B cell (primary cell): ENCODE data around the gene IKBKE. TPM values are rescaled to one million over a fixed set of nuclear protein-coding genes. Genes with fewer than 3 reads are reported as not detected.

ENCODE experiments used
- ATAC-seq: fragments of 200-7000 bp; cut with Tn5 transposase; one replicate; pipeline ENCODE4 v1.10.0; 2021; ENCODE audit warnings: low read depth, mild to moderate bottlenecking, moderate number of reproducible peaks, moderate library complexity
- CTCF ChIA-PET: fragments of 350-600 bp; sonication (Branson Sonifier 250); formaldehyde crosslinking; loops from one replicate; lab custom pipeline; 2021; ENCODE audit warnings: antibody characterized with exemption, inconsistent platforms; lab: Charles Lee
- POLR2A ChIA-PET: fragments of 350-600 bp; sonication (Branson Sonifier 250); formaldehyde crosslinking; loops from one replicate; lab custom pipeline; 2021; ENCODE audit warnings: antibody characterized with exemption; lab: Charles Lee
- DNase-seq: peaks from one replicate; pipeline ENCODE4 v3.0.0; 2013
- H2AFZ ChIP-seq: 2 replicates; pipeline ENCODE4 v1.6.1; 2012; ENCODE audit warnings: mild to moderate bottlenecking, low read depth, low read length; ENCODE audit not compliant: insufficient read depth, poor library complexity, severe bottlenecking
- H3K27ac ChIP-seq, 2 donors: 1 replicate in 1 of 2; 2 replicates in 1 of 2; pipeline ENCODE4 v1.5.1; 2012 to 2013; ENCODE audit warnings: low read length in 2 of 2, mild to moderate bottlenecking in 2 of 2, moderate library complexity in 1 of 2
- H3K27me3 ChIP-seq, 4 experiments: fragments of 200-600 bp in 1 of 4; sonication (generic) in 1 of 4; replicated peaks in 1 of 4; 1 replicate in 2 of 4; 2 replicates in 2 of 4; pipeline versions ENCODE4 v1.6.1 to v1.7.0; 2013 to 2016; ENCODE audit warnings: low read length in 3 of 4, mild to moderate bottlenecking in 2 of 4, mixed read lengths in 1 of 4, moderate library complexity in 1 of 4; ENCODE audit not compliant: insufficient read depth in 4 of 4, control insufficient read depth in 3 of 4; ENCODE audit errors: control extremely low read depth in 1 of 4
- H3K36me3 ChIP-seq, 2 experiments: replicated peaks in 1 of 2; 1 replicate in 1 of 2; 2 replicates in 1 of 2; pipeline versions ENCODE4 v1.6.1 to v1.7.1; 2013; ENCODE audit warnings: low read length in 1 of 2; ENCODE audit not compliant: insufficient read depth in 2 of 2, control insufficient read depth in 1 of 2; ENCODE audit errors: control extremely low read depth in 1 of 2, extremely low read depth in 1 of 2
- H3K4me1 ChIP-seq, 2 donors: fragments of 200-600 bp in 1 of 2; sonication (generic) in 1 of 2; 1 replicate in 1 of 2; 2 replicates in 1 of 2; pipeline versions ENCODE4 v1.5.1 to v1.6.1; 2013 to 2017; ENCODE audit warnings: low read length in 2 of 2; ENCODE audit not compliant: control insufficient read depth in 2 of 2, insufficient read depth in 2 of 2
- H3K4me2 ChIP-seq: replicated peaks from 2 replicates; pipeline ENCODE3; 2012; ENCODE audit warnings: mild to moderate bottlenecking, low read depth, low read length; ENCODE audit not compliant: poor library complexity, severe bottlenecking
- H3K4me3 ChIP-seq, 5 experiments: fragments of 200-600 bp in 1 of 5; sonication (generic) in 1 of 5; 1 replicate in 3 of 5; 2 replicates in 2 of 5; pipeline versions ENCODE4 v1.5.1 to v1.7.0; 2011 to 2016; ENCODE audit warnings: low read length in 4 of 5, mild to moderate bottlenecking in 4 of 5, low read depth in 2 of 5, control low read depth in 1 of 5, moderate library complexity in 1 of 5; ENCODE audit not compliant: insufficient read depth in 1 of 5; ENCODE audit errors: control extremely low read depth in 1 of 5, extremely low read depth in 1 of 5
- H3K79me2 ChIP-seq: fragments of 200-600 bp; sonication (generic); one replicate; pipeline ENCODE4 v1.6.0; 2016; ENCODE audit warnings: low read length; ENCODE audit not compliant: control insufficient read depth, insufficient read depth
- H3K9ac ChIP-seq: fragments of 200-600 bp; sonication (generic); 2 replicates; pipeline ENCODE4 v1.6.1; 2017; ENCODE audit warnings: mild to moderate bottlenecking, low read length, moderate library complexity
- H3K9me3 ChIP-seq, 3 donors: one replicate each; pipeline versions ENCODE4 v1.6.1 to v1.7.1; 2013; ENCODE audit warnings: low read length in 2 of 3; ENCODE audit not compliant: control insufficient read depth in 2 of 3, insufficient read depth in 1 of 3; ENCODE audit errors: control extremely low read depth in 1 of 3
- H4K20me1 ChIP-seq: 2 replicates; pipeline ENCODE4 v1.6.0; 2012; ENCODE audit warnings: mild to moderate bottlenecking, low read length; ENCODE audit not compliant: insufficient read depth, control insufficient read depth, poor library complexity, severe bottlenecking
- H3K27ac Mint-ChIP-seq: one replicate; pipeline ENCODE4 v1.8.0; 2021; ENCODE audit warnings: mixed read lengths
- H3K27me3 Mint-ChIP-seq: one replicate; pipeline ENCODE4 v1.8.0; 2021; ENCODE audit warnings: mixed read lengths
- H3K4me1 Mint-ChIP-seq: one replicate; pipeline ENCODE4 v1.8.0; 2021; ENCODE audit warnings: mixed read lengths
- H3K4me3 Mint-ChIP-seq: one replicate; pipeline ENCODE4 v1.8.0; 2021; ENCODE audit warnings: mixed read lengths
- H3K9me3 Mint-ChIP-seq: one replicate; pipeline ENCODE4 v1.8.0; 2022; ENCODE audit warnings: mixed read lengths; ENCODE audit not compliant: insufficient read depth
- CTCF ChIP-seq: fragments of 200-600 bp; IDR thresholded peaks from one replicate; pipeline ENCODE4 v1.8.0; 2022; ENCODE audit warnings: antibody characterized with exemption, mild to moderate bottlenecking
- EZH2 ChIP-seq: IDR thresholded peaks from 2 replicates; pipeline ENCODE4 v1.6.1; 2012; ENCODE audit warnings: borderline replicate concordance, low read depth, mild to moderate bottlenecking, moderate library complexity, low read length; ENCODE audit not compliant: insufficient read depth, poor library complexity, severe bottlenecking
- WGBS: methylation state at CpG from one replicate; pipeline ENCODE4 v1.1.5; 2013; ENCODE audit warnings: missing lambda C conversion rate; ENCODE audit not compliant: insufficient coverage; 5-methylcytosine and 5-hydroxymethylcytosine counted together
- intact Hi-C: fragments of 100-400 bp; cut with micrococcal nuclease; formaldehyde crosslinking; loops from one replicate; pipeline ENCODE4 v1.10.0; 2022
- polyA plus RNA-seq: library from polyadenylated mRNA; depleted of rRNA; stranded (reverse); fragments of >200 nt; gene quantifications from 2 replicates; pipeline ENCODE4 v1.2.3, GENCODE V29; 2012
- total RNA-seq, 2 donors: library from RNA; stranded (reverse); fragments of 120-200 nt in 1 of 2; gene quantifications; 1 replicate in 1 of 2; 2 replicates in 1 of 2; pipeline versions ENCODE4 v1.2.3 to v1.2.4, GENCODE V29; 2013 to 2022

IKBKE gene
- total and polyA plus RNA-seq, 2 donors (not counting 1 experiment from before 2014, with no cell fraction given), result 40.8 to 55.4 TPM

DNA sequence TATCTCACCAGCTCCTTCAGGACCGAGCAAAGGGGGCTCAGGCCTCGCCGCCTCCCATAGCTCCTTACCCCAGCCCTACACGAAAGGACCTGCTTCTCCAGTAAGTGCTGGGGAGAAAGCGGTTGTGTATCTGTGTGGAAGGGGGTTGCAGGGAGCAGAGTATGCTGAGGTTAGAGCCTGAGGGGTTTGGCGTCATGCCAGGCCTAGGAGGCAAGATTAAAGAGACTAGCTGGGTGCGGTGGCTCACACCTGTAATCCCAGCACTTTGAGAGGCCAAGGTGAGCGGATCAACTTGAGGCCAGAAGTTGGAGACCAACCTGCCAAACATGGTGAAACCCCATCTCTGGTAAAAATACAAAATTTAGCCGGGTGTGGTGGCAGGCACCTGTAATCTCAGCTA lies 23.0 kb downstream of the IKBKE start:
- ChIA-PET POLR2A (interaction anchor here (1.4 kb wide), 1 partner anchor 22 kb away, joined by 3 read pairs; no protein-coding TSS in a partner anchor), CTCF (interaction anchor here (0.9 to 7.4 kb wide), 8 partner anchors 9 to 94 kb away, joined by 3 to 81 read pairs (median 4); no protein-coding TSS in a partner anchor)
- no peak for ATAC-seq
- H3K36me3 ChIP-seq, result peaks cover 0 to 43% of the 10 kb centered on the region in 2 experiments
- no peaks in the 10 kb centered on the region for H3K9me3 ChIP-seq
- H3K4me1 ChIP-seq, result peaks cover 32 to 35% of the 10 kb centered on the region in 2 donors
- peaks cover 13% of the 10 kb centered on the region for H4K20me1 ChIP-seq
- no peak overlapping the region for H3K27ac ChIP-seq
- no peak for DNase-seq
- Mint-ChIP-seq H3K4me1 (peaks cover 37% of the 10 kb centered on the region), H3K9me3 (no peaks in the 10 kb centered on the region), H3K27me3 (no peaks in the 10 kb centered on the region), H3K27ac (no peak overlapping the region), H3K4me3 (no peak overlapping the region)
- TF ChIP-seq EZH2 (no peak), CTCF (no peak)
- H3K27me3 ChIP-seq, result no peaks in the 10 kb centered on the region
- WGBS, result 100% methylated on average over 4 of the region's 9 CpGs
- H3K9ac ChIP-seq, result no peak overlapping the region
- intact Hi-C loops, result loop anchor here (10.0 kb wide), 1 partner anchor 492 kb away; no protein-coding TSS in a partner anchor
- no peak overlapping the region for H3K4me3 ChIP-seq
- H2AFZ ChIP-seq, result no peak overlapping the region
- no peak overlapping the region for H3K4me2 ChIP-seq
- no peaks in the 10 kb centered on the region for H3K79me2 ChIP-seq

GRCh38 chr1:206495011-206495461 lies 24.8 kb downstream of the IKBKE start:
- ChIA-PET POLR2A (no interaction called here), CTCF (interaction anchor here (0.9 to 4.7 kb wide), 13 partner anchors 9 to 438 kb away, joined by 3 to 32 read pairs (median 4); partner anchors contain the start of gene RASSF5)
- H3K27me3 ChIP-seq, result no peaks in the 10 kb centered on the region
- intact Hi-C loops, result loop anchor here (5.0 to 10.0 kb wide), 2 partner anchors 67 to 490 kb away; no protein-coding TSS in a partner anchor
- no peaks in the 10 kb centered on the region for H3K9me3 ChIP-seq
- H3K4me3 ChIP-seq, result no peak overlapping the region
- peaks cover 13% of the 10 kb centered on the region for H4K20me1 ChIP-seq
- Mint-ChIP-seq H3K9me3 (no peaks in the 10 kb centered on the region), H3K4me1 (peaks cover 43% of the 10 kb centered on the region), H3K27ac (peak overlapping the region; percentile 83), H3K4me3 (peak overlapping the region; percentile 68), H3K27me3 (no peaks in the 10 kb centered on the region)
- no peak for ATAC-seq
- H2AFZ ChIP-seq, result no peak overlapping the region
- H3K4me1 ChIP-seq, result peaks cover 32 to 37% of the 10 kb centered on the region in 2 donors
- no peak for TF ChIP-seq EZH2
- no peak for TF ChIP-seq CTCF
- peaks cover 0 to 44% of the 10 kb centered on the region in 2 experiments for H3K36me3 ChIP-seq
- H3K27ac ChIP-seq, result peak overlapping the region in 1 of 2 donors; percentile 67
- no peak for DNase-seq
- no peaks in the 10 kb centered on the region for H3K79me2 ChIP-seq
- 100% methylated on average over 3 of the region's 6 CpGs for WGBS
- no peak overlapping the region for H3K9ac ChIP-seq
- peak overlapping the region; percentile 43 for H3K4me2 ChIP-seq
